ENCODE measurements around the gene BORA.

DNA sequence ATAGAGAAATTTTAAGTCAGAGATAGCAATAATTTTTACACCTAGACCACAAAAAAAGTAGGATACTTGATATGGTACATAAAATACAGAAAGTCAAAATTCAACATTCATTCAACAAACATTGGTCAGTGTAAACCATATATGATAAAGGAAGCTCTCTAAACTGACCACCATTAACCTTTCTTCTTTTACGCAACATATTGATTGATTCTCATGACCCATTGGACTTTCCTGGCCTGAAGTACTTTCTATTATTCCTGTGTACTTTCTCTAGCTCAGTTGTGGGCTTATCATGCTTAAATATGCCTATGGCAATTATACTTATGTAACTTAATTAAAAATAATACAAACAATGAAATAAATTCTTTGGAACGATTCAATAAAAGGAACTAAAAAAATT lies 64.9 kb downstream of the BORA start:
- TF ChIP-seq, protein P1, sequence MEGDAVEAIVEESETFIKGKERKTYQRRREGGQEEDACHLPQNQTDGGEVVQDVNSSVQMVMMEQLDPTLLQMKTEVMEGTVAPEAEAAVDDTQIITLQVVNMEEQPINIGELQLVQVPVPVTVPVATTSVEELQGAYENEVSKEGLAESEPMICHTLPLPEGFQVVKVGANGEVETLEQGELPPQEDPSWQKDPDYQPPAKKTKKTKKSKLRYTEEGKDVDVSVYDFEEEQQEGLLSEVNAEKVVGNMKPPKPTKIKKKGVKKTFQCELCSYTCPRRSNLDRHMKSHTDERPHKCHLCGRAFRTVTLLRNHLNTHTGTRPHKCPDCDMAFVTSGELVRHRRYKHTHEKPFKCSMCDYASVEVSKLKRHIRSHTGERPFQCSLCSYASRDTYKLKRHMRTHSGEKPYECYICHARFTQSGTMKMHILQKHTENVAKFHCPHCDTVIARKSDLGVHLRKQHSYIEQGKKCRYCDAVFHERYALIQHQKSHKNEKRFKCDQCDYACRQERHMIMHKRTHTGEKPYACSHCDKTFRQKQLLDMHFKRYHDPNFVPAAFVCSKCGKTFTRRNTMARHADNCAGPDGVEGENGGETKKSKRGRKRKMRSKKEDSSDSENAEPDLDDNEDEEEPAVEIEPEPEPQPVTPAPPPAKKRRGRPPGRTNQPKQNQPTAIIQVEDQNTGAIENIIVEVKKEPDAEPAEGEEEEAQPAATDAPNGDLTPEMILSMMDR (IDR thresholded peaks at IDR 0.05) = no peak
- no peak for TF ChIP-seq POLR2A (IDR thresholded peaks at IDR 0.05)

All from lower leg skin (tissue), 3 donors.